ENCODE data around the gene SASH3.

DNA sequence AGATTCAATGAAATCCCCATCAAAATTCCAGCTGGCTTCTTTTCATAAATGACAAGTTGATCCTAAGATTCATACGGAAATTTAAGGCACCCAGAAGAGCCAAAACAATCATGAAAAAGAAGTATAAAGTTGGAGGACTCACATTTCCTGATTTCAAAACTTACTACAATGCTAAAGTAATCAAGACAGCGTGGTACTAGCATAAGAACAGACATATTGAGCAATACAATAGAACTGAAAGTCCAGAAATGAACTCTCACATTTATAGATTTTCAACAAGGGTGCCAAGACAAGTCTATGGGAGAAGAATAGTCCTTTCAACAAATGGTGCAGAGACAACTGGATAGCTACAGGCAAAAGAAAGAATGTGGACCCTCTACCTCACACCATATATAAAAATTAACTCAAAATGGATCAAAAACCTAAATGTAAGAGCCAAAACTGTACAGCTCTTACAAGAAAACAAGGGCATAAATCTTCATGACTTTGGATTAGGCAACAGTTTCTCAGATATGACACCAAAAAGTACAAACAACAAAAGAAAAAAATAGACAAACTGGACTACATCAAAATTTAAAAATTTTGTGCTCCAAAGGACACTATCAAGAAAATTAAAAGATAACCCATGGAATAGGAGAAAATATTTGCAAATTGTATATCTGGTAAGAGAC is 28.5 kb downstream of the SASH3 start:
- TF ChIP-seq ZNF274 (IDR thresholded peaks at IDR 0.05; ENCODE audit: low read depth, low read length) (no peak), SUZ12 (IDR thresholded peaks at IDR 0.05; ENCODE audit: extremely low read depth, insufficient read depth, insufficient read length) (no peak), YY1 (IDR thresholded peaks at IDR 0.05; ENCODE audit: insufficient read depth, insufficient read length) (no peak)

All from NT2/D1 (cell line).